Caco-2 (cell line): ENCODE measurements around the gene ATF2. TPM values are rescaled to one million over a fixed set of nuclear protein-coding genes. Genes with fewer than 3 reads are reported as not detected.

Experiments used
- BruUV-seq: library from RNA; stranded (reverse); fragments of 400-500 nt; replicated peaks from 2 replicates; lab custom pipeline; 2021; lab: Mats Ljungman, UMichigan
- CTCF ChIA-PET: fragments of 300-600 bp; sonication (Branson Sonifier 250); formaldehyde crosslinking; loops from one replicate; lab custom pipeline; 2022; ENCODE audit warnings: antibody characterized with exemption; lab: Charles Lee
- POLR2A ChIA-PET: fragments of 300-600 bp; sonication (Branson Sonifier 250); formaldehyde crosslinking; loops from one replicate; lab custom pipeline; 2022; ENCODE audit warnings: antibody characterized with exemption; lab: Charles Lee
- DNase-seq, 2 experiments: peaks; one replicate each; pipeline versions ENCODE4 v3.0.0 to v3.0.0-alpha.2; 2020 to 2022
- H3K27me3 ChIP-seq: replicated peaks from 2 replicates; pipeline ENCODE4 v1.6.0; 2011; ENCODE audit warnings: low read length; ENCODE audit not compliant: control insufficient read depth, insufficient read depth
- H3K36me3 ChIP-seq: 2 replicates; pipeline ENCODE4 v1.5.1; 2011; ENCODE audit warnings: low read length; ENCODE audit not compliant: control insufficient read depth, insufficient read depth
- H3K4me1 ChIP-seq: fragments of 250-450 bp; sonication (Bioruptor Pico); 2 replicates; pipeline ENCODE4 v1.5.1; 2020; ENCODE audit warnings: mild to moderate bottlenecking
- H3K4me3 ChIP-seq: 2 replicates; pipeline ENCODE4 v1.5.1; 2011; ENCODE audit warnings: low read depth, mild to moderate bottlenecking, control low read depth, low read length
- H3K9me3 ChIP-seq: fragments of 250-450 bp; sonication (Bioruptor Pico); 2 replicates; pipeline ENCODE4 v1.5.1; 2020; ENCODE audit warnings: mild to moderate bottlenecking, moderate library complexity
- H3K27ac Mint-ChIP-seq: one replicate; pipeline ENCODE4 v1.8.0; 2022; ENCODE audit warnings: mixed read lengths; ENCODE audit not compliant: unreplicated experiment
- H3K27me3 Mint-ChIP-seq: one replicate; pipeline ENCODE4 v1.8.0; 2022; ENCODE audit warnings: mixed read lengths; ENCODE audit not compliant: insufficient read depth, unreplicated experiment
- H3K36me3 Mint-ChIP-seq: one replicate; pipeline ENCODE4 v1.8.0; 2022; ENCODE audit warnings: mild to moderate bottlenecking, mixed read lengths; ENCODE audit not compliant: insufficient read depth, unreplicated experiment
- H3K4me1 Mint-ChIP-seq: one replicate; pipeline ENCODE4 v1.8.0; 2022; ENCODE audit warnings: low read depth, mixed read lengths; ENCODE audit not compliant: unreplicated experiment
- H3K4me3 Mint-ChIP-seq: one replicate; pipeline ENCODE4 v1.8.0; 2022; ENCODE audit warnings: mild to moderate bottlenecking, moderate library complexity, mixed read lengths; ENCODE audit not compliant: unreplicated experiment
- H3K9me3 Mint-ChIP-seq: one replicate; pipeline ENCODE4 v1.8.0; 2022; ENCODE audit warnings: mixed read lengths; ENCODE audit not compliant: unreplicated experiment
- CTCF ChIP-seq, 2 experiments: fragments of 200-600 bp in 1 of 2; IDR thresholded peaks; 1 replicate in 1 of 2; 2 replicates in 1 of 2; pipeline versions ENCODE4 v1.5.1 to v1.8.0; 2011 to 2022; ENCODE audit warnings: antibody characterized with exemption in 1 of 2, control low read depth in 1 of 2, inconsistent platforms in 1 of 2, low read depth in 1 of 2, low read length in 1 of 2, mild to moderate bottlenecking in 1 of 2, moderate library complexity in 1 of 2; ENCODE audit not compliant: insufficient read depth in 1 of 2, severe bottlenecking in 1 of 2, unreplicated experiment in 1 of 2
- intact Hi-C: fragments of 100-400 bp; cut with micrococcal nuclease; formaldehyde crosslinking; loops from one replicate; pipeline ENCODE4 v1.10.0; 2022; ENCODE audit not compliant: unreplicated experiment
- total RNA-seq: library from RNA; stranded (reverse); gene quantifications from 2 replicates; pipeline ENCODE4 v1.2.3, GENCODE V29; 2022

ATF2 gene
- total RNA-seq, 1 experiment from 2014 or later = 47.1 TPM

GRCh38 chr2:175055993-175056392 is 112.0 kb downstream of the ATF2 start:
- no peaks in the 10 kb centered on the region for H3K4me1 ChIP-seq
- H3K27me3 Mint-ChIP-seq = no peaks in the 10 kb centered on the region
- DNase-seq = no peak
- H3K27ac Mint-ChIP-seq = no peak overlapping the region
- no peaks in the 10 kb centered on the region for H3K36me3 ChIP-seq
- no peaks in the 10 kb centered on the region for H3K36me3 Mint-ChIP-seq
- BruUV-seq = no TSS peak
- TF ChIP-seq CTCF (IDR thresholded peaks at IDR 0.05; ENCODE audit: insufficient read depth in 1 of 2, low read depth in 1 of 2, low read length in 1 of 2, severe bottlenecking in 1 of 2, unreplicated experiment in 1 of 2) = no peak
- no peak overlapping the region for H3K4me3 Mint-ChIP-seq
- no peak overlapping the region for H3K4me3 ChIP-seq
- ChIA-PET POLR2A (no interaction called here), CTCF (no interaction called here)
- no peaks in the 10 kb centered on the region for H3K9me3 Mint-ChIP-seq
- intact Hi-C loops = no loop called here
- no peaks in the 10 kb centered on the region for H3K27me3 ChIP-seq
- peaks cover 3% of the 10 kb centered on the region; the same call in 1 of the 2 replicates for H3K9me3 ChIP-seq
- no peaks in the 10 kb centered on the region for H3K4me1 Mint-ChIP-seq

- Mint-ChIP-seq H3K27me3 (no peaks in the 10 kb centered on the region), H3K27ac (no peak overlapping the region), H3K4me3 (no peak overlapping the region), H3K9me3 (no peaks in the 10 kb centered on the region), H3K36me3 (no peaks in the 10 kb centered on the region), H3K4me1 (no peaks in the 10 kb centered on the region)
- intact Hi-C loops = no loop called here
- Histone ChIP-seq H3K36me3 (no peaks in the 10 kb centered on the region), H3K27me3 (no peaks in the 10 kb centered on the region), H3K4me1 (no peaks in the 10 kb centered on the region), H3K4me3 (no peak overlapping the region), H3K9me3 (peaks cover 3% of the 10 kb centered on the region; the same call in 1 of the 2 replicates)
- POLR2A ChIA-PET = no interaction called here
- DNase-seq = no peak
- CTCF ChIA-PET = no interaction called here
- TF ChIP-seq CTCF (IDR thresholded peaks at IDR 0.05; ENCODE audit: insufficient read depth in 1 of 2, low read depth in 1 of 2, low read length in 1 of 2, severe bottlenecking in 1 of 2, unreplicated experiment in 1 of 2) = no peak
- no TSS peak for BruUV-seq
Measured at GRCh38 chr2:175054340-175054739, 113.7 kb downstream of the ATF2 start.

GRCh38 chr2:175049661-175050060 is 118.3 kb downstream of the ATF2 start:
- H3K9me3 Mint-ChIP-seq = no peaks in the 10 kb centered on the region
- H3K4me1 Mint-ChIP-seq = no peaks in the 10 kb centered on the region
- H3K4me3 ChIP-seq = no peak overlapping the region
- H3K4me3 Mint-ChIP-seq = no peak overlapping the region
- ChIA-PET CTCF (no interaction called here), POLR2A (no interaction called here)
- H3K36me3 ChIP-seq = no peaks in the 10 kb centered on the region
- H3K9me3 ChIP-seq = no peaks in the 10 kb centered on the region
- H3K36me3 Mint-ChIP-seq = no peaks in the 10 kb centered on the region
- TF ChIP-seq CTCF (IDR thresholded peaks at IDR 0.05; ENCODE audit: insufficient read depth in 1 of 2, low read depth in 1 of 2, low read length in 1 of 2, severe bottlenecking in 1 of 2, unreplicated experiment in 1 of 2) = no peak
- H3K27me3 ChIP-seq = no peaks in the 10 kb centered on the region
- no peak overlapping the region for H3K27ac Mint-ChIP-seq
- intact Hi-C loops = no loop called here
- no peak for DNase-seq
- H3K27me3 Mint-ChIP-seq = peaks cover 3% of the 10 kb centered on the region
- H3K4me1 ChIP-seq = no peaks in the 10 kb centered on the region
- no TSS peak for BruUV-seq
